PC-3 (cell line): ENCODE results near the gene STX18. TPM values are rescaled to one million over a fixed set of nuclear protein-coding genes. Genes with fewer than 3 reads are reported as not detected.

Experiments used
- ATAC-seq: fragments of 200-7000 bp; cut with Tn5 transposase; 2 replicates; pipeline ENCODE4 v1.9.1; 2020; ENCODE audit warnings: mild to moderate bottlenecking, moderate library complexity
- BruUV-seq: library from RNA; stranded (reverse); fragments of 400-500 nt; replicated peaks from 2 replicates; lab custom pipeline; 2021; lab: Mats Ljungman, UMichigan
- CTCF ChIA-PET: fragments of 300-600 bp; sonication (Branson Sonifier 250); formaldehyde crosslinking; loops from one replicate; lab custom pipeline; 2022; ENCODE audit warnings: antibody characterized with exemption; lab: Charles Lee
- POLR2A ChIA-PET: fragments of 300-600 bp; sonication (Branson Sonifier 250); formaldehyde crosslinking; loops from one replicate; lab custom pipeline; 2022; ENCODE audit warnings: antibody characterized with exemption; ENCODE audit not compliant: unreplicated experiment; lab: Charles Lee
- DNase-seq: peaks from one replicate; pipeline ENCODE4 v3.0.0-alpha.2; 2015
- H2AFZ ChIP-seq: fragments of 300-600 bp; sonication (generic); 2 replicates; pipeline ENCODE4 v1.6.0; 2016; ENCODE audit warnings: antibody characterized with exemption, low read length
- H3F3A ChIP-seq: fragments of 300-600 bp; sonication (generic); one replicate; pipeline ENCODE4 v1.6.0; 2017; ENCODE audit warnings: antibody characterized with exemption, low read length, control low read depth, mild to moderate bottlenecking; ENCODE audit not compliant: unreplicated experiment
- H3K27ac ChIP-seq: fragments of 300-600 bp; sonication (generic); 2 replicates; pipeline ENCODE4 v1.5.1; 2016; ENCODE audit warnings: mild to moderate bottlenecking, low read length
- H3K27me3 ChIP-seq: fragments of 300-600 bp; sonication (generic); 2 replicates; pipeline ENCODE4 v1.6.1; 2016; ENCODE audit warnings: low read length, mixed read lengths
- H3K36me3 ChIP-seq: fragments of 300-600 bp; sonication (generic); 2 replicates; pipeline ENCODE4 v1.6.1; 2016; ENCODE audit warnings: low read depth, mixed run types, low read length, mixed read lengths
- H3K4me1 ChIP-seq: fragments of 300-600 bp; sonication (generic); 2 replicates; pipeline ENCODE4 v1.5.1; 2016; ENCODE audit warnings: low read length; ENCODE audit not compliant: insufficient read depth
- H3K4me2 ChIP-seq: fragments of 300-600 bp; sonication (generic); 2 replicates; pipeline ENCODE4 v1.6.0; 2016; ENCODE audit warnings: low read length
- H3K4me3 ChIP-seq: fragments of 300-600 bp; sonication (generic); 2 replicates; pipeline ENCODE4 v1.5.1; 2016; ENCODE audit warnings: mild to moderate bottlenecking, low read length, mixed read lengths
- H3K79me2 ChIP-seq: fragments of 300-600 bp; sonication (generic); 2 replicates; pipeline ENCODE4 v1.6.1; 2017; ENCODE audit warnings: low read length, mixed read lengths
- H3K9ac ChIP-seq: fragments of 300-600 bp; sonication (generic); 2 replicates; pipeline ENCODE4 v1.6.0; 2016; ENCODE audit warnings: mild to moderate bottlenecking, low read length
- H3K9me2 ChIP-seq: fragments of 300-600 bp; sonication (generic); replicated peaks from 2 replicates; pipeline ENCODE4 v1.6.1; 2016; ENCODE audit warnings: mixed run types, low read length, mixed read lengths
- H3K9me3 ChIP-seq: fragments of 300-600 bp; sonication (generic); 2 replicates; pipeline ENCODE4 v1.6.1; 2016; ENCODE audit warnings: low read length, mixed read lengths
- H4K20me1 ChIP-seq: fragments of 300-600 bp; sonication (generic); 2 replicates; pipeline ENCODE4 v1.6.1; 2016; ENCODE audit warnings: low read length, mixed read lengths
- EZH2 ChIP-seq: fragments of 300-600 bp; sonication (generic); IDR thresholded peaks from one replicate; pipeline ENCODE4 v1.6.1; 2017; ENCODE audit warnings: antibody characterized with exemption, mild to moderate bottlenecking, low read length; ENCODE audit not compliant: unreplicated experiment
- EZH2phosphoT487 ChIP-seq: fragments of 300-600 bp; sonication (generic); IDR thresholded peaks from 2 replicates; pipeline ENCODE4 v1.6.1; 2018; ENCODE audit warnings: mild to moderate bottlenecking, antibody characterized with exemption, low read length, borderline replicate concordance
- intact Hi-C: fragments of 100-400 bp; cut with micrococcal nuclease; formaldehyde crosslinking; loops from 2 replicates; pipeline ENCODE4 v1.9.0; 2023
- total RNA-seq: library from RNA; depleted of rRNA; stranded (reverse); fragments of >200 nt; gene quantifications from 2 replicates; pipeline ENCODE4 v1.2.3, GENCODE V29; 2014
- TF ChIP-seq, protein P1 (sequence below): fragments of 300-600 bp; sonication (generic); conservative IDR thresholded peaks from 2 replicates; pipeline ENCODE4 v1.5.1; 2017; ENCODE audit warnings: antibody characterized with exemption, low read depth, mild to moderate bottlenecking, low read length

STX18 gene
- total RNA-seq, 1 experiment from 2014 or later, result 25.0 TPM

DNA sequence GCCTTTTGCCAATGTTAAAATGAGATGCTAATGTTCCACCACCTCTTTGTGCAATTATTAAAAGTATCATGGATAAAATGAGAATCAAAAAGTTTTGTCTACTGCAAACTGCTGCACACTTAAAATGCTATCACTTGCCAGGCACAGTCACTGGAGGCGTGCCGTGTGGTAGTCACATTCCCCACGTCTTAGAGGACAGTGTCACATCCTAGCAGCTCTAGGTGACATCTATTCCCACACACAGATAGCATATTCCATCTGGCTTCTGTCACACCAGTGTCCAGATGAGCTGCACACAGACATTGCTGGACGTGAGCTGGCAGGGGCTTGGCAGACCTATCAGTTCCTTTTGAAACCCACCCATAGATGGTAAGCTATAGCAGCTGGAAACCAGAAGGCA, 107.9 kb downstream of the STX18 start:
- Histone ChIP-seq H3K36me3 (0 out of 2 replicates have a peak, but pooled peaks cover 2% of the 10 kb centered on the region), H3K4me1 (0 out of 2 replicates have a peak, but pooled peaks cover 3% of the 10 kb centered on the region), H3K4me3 (no peak overlapping the region), H3K4me2 (no peak overlapping the region), H2AFZ (no peak overlapping the region), H3K27ac (no peak overlapping the region), H3K9ac (no peak overlapping the region), H3K9me2 (no peaks in the 10 kb centered on the region), H3F3A (no peaks in the 10 kb centered on the region), H3K9me3 (no peaks in the 10 kb centered on the region), H3K27me3 (no peaks in the 10 kb centered on the region), H4K20me1 (no peaks in the 10 kb centered on the region), H3K79me2 (no peaks in the 10 kb centered on the region)
- CTCF ChIA-PET, result no interaction called here
- ATAC-seq (no peak), DNase-seq (no peak)
- TF ChIP-seq, protein P1, sequence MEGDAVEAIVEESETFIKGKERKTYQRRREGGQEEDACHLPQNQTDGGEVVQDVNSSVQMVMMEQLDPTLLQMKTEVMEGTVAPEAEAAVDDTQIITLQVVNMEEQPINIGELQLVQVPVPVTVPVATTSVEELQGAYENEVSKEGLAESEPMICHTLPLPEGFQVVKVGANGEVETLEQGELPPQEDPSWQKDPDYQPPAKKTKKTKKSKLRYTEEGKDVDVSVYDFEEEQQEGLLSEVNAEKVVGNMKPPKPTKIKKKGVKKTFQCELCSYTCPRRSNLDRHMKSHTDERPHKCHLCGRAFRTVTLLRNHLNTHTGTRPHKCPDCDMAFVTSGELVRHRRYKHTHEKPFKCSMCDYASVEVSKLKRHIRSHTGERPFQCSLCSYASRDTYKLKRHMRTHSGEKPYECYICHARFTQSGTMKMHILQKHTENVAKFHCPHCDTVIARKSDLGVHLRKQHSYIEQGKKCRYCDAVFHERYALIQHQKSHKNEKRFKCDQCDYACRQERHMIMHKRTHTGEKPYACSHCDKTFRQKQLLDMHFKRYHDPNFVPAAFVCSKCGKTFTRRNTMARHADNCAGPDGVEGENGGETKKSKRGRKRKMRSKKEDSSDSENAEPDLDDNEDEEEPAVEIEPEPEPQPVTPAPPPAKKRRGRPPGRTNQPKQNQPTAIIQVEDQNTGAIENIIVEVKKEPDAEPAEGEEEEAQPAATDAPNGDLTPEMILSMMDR, result no peak
- TF ChIP-seq EZH2phosphoT487 (no peak), EZH2 (no peak)
- BruUV-seq, result no TSS peak
- intact Hi-C loops, result no loop called here
- POLR2A ChIA-PET, result no interaction called here

DNA sequence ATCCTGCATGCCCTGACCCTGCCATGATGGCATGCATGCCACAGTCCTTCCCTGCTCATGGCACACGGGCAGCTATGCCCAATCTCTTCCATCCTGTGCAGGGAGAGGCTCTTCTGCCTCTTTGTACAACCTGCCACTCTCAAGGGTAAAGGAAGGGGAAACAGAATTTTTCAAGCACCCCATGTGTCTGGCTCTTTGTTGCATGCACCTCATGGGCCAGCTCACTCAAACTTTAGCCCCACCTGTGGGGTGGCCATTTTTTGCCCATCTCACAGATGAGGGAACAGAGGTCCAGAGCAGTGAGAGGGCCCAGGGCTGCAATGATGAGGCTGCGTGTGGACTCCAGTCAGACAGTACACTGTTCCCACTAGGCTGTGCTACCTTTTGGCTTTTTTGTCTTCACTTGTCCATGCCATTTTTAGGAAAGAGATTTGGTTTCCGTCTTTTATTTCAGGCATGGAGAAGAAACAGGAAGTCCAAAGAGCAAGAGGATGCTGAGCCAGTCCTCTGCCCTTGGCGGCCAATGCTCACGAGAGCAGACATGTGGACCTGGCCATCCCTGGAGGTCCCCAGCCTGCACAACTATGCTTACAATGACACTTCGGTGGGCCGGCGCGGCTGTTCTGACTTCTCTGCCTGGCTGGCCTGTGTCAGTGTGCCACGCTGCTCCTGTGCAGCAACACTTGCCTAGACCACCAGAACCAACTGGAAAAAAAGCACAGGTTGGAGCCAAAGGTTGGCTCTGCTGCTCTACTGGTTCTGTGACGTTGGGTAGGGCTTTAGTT, 109.3 kb downstream of the STX18 start:
- Histone ChIP-seq H3K4me3 (no peak overlapping the region), H3F3A (no peaks in the 10 kb centered on the region), H3K27me3 (no peaks in the 10 kb centered on the region), H3K4me1 (0 out of 2 replicates have a peak, but pooled peaks cover 3% of the 10 kb centered on the region), H3K9me3 (no peaks in the 10 kb centered on the region), H3K27ac (no peak overlapping the region), H3K9ac (no peak overlapping the region), H4K20me1 (no peaks in the 10 kb centered on the region), H3K79me2 (no peaks in the 10 kb centered on the region), H2AFZ (no peak overlapping the region), H3K9me2 (no peaks in the 10 kb centered on the region), H3K4me2 (no peak overlapping the region), H3K36me3 (0 out of 2 replicates have a peak, but pooled peaks cover 2% of the 10 kb centered on the region)
- ATAC-seq, result no peak
- TF ChIP-seq, protein P1, result no peak
- TF ChIP-seq EZH2phosphoT487, result no peak
- no peak for TF ChIP-seq EZH2
- CTCF ChIA-PET, result no interaction called here
- no peak for DNase-seq
- intact Hi-C loops, result no loop called here
- POLR2A ChIA-PET, result no interaction called here
- BruUV-seq, result no TSS peak
